Smooth muscle cell (in vitro differentiated cells): ENCODE measurements around the gene NCOA6. TPM values are rescaled to one million over a fixed set of nuclear protein-coding genes. Genes with fewer than 3 reads are reported as not detected.
A peak's percentile ranks its signal among the peaks of the same experiment; 100 is the strongest.

ENCODE experiments used
- DNase-seq: peaks from one replicate; lab custom pipeline; 2025; ENCODE audit not compliant: unreplicated experiment; lab: John Stamatoyannopoulos, UW
- H2AFZ ChIP-seq: fragments of 200-600 bp; sonication (generic); 2 replicates; pipeline ENCODE4 v1.6.0; 2016; ENCODE audit warnings: antibody characterized with exemption, low read depth, mild to moderate bottlenecking
- H3F3A ChIP-seq: fragments of 200-600 bp; sonication (generic); 2 replicates; pipeline ENCODE4 v1.6.0; 2017; ENCODE audit warnings: antibody characterized with exemption, low read depth
- H3K27ac ChIP-seq: fragments of 200-600 bp; sonication (generic); 2 replicates; pipeline ENCODE4 v1.5.1; 2016; ENCODE audit warnings: low read depth, mild to moderate bottlenecking
- H3K27me3 ChIP-seq: fragments of 200-600 bp; sonication (generic); 2 replicates; pipeline ENCODE4 v1.6.1; 2016; ENCODE audit warnings: low read depth, mild to moderate bottlenecking
- H3K36me3 ChIP-seq: fragments of 200-600 bp; sonication (generic); 2 replicates; pipeline ENCODE4 v1.5.1; 2016; ENCODE audit warnings: low read depth
- H3K4me1 ChIP-seq: fragments of 200-600 bp; sonication (generic); 2 replicates; pipeline ENCODE4 v1.5.1; 2016; ENCODE audit warnings: low read depth
- H3K4me2 ChIP-seq: fragments of 200-600 bp; sonication (generic); 2 replicates; pipeline ENCODE4 v1.6.0; 2016; ENCODE audit warnings: mild to moderate bottlenecking
- H3K4me3 ChIP-seq: fragments of 200-600 bp; sonication (generic); 2 replicates; pipeline ENCODE4 v1.5.1; 2016; ENCODE audit warnings: mild to moderate bottlenecking
- H3K79me2 ChIP-seq: fragments of 200-600 bp; sonication (generic); 2 replicates; pipeline ENCODE4 v1.6.0; 2016; ENCODE audit warnings: low read depth, mild to moderate bottlenecking
- H3K9ac ChIP-seq: fragments of 200-600 bp; sonication (generic); 2 replicates; pipeline ENCODE4 v1.6.0; 2016; ENCODE audit warnings: low read depth
- H3K9me3 ChIP-seq: fragments of 200-600 bp; sonication (generic); replicated peaks from 2 replicates; pipeline ENCODE4 v1.5.1; 2016; ENCODE audit warnings: low read depth
- H4K20me1 ChIP-seq: fragments of 200-600 bp; sonication (generic); 2 replicates; pipeline ENCODE4 v1.6.0; 2016; ENCODE audit warnings: low read depth
- CTCF ChIP-seq: fragments of 200-600 bp; sonication (generic); IDR thresholded peaks from 2 replicates; pipeline ENCODE4 v1.5.1; 2017; ENCODE audit warnings: borderline replicate concordance, mild to moderate bottlenecking, antibody characterized with exemption; ENCODE audit not compliant: insufficient read depth, poor library complexity, severe bottlenecking
- WGBS: methylation state at CpG from one replicate; pipeline ENCODE4 v1.1.7; 2016; ENCODE audit warnings: low lambda C conversion rate; 5-methylcytosine and 5-hydroxymethylcytosine counted together
- polyA plus RNA-seq: library from polyadenylated mRNA; unstranded; fragments of >200 nt; fragmentation: Nextera tagmentation; extraction: Ambion mirVana; gene quantifications from 2 replicates; pipeline ENCODE4 v1.2.1, GENCODE V29; 2016
- total RNA-seq: library from RNA; depleted of rRNA; stranded (reverse); fragments of >200 nt; gene quantifications from 2 replicates; pipeline ENCODE4 v1.2.3, GENCODE V29; 2014

Gene NCOA6
- total and polyA plus RNA-seq, 2 experiments from 2014 or later: 15.6 to 19.0 TPM

- Histone ChIP-seq H3K4me2 (no peak overlapping the region), H3K27me3 (no peaks in the 10 kb centered on the region), H3K36me3 (no peaks in the 10 kb centered on the region), H3K9ac (no peak overlapping the region), H3K27ac (no peak overlapping the region), H3K4me3 (no peak overlapping the region), H3K4me1 (peaks cover 3% of the 10 kb centered on the region), H2AFZ (no peak overlapping the region), H3K79me2 (no peaks in the 10 kb centered on the region), H4K20me1 (peaks cover 42% of the 10 kb centered on the region), H3K9me3 (no peaks in the 10 kb centered on the region), H3F3A (peaks cover 27% of the 10 kb centered on the region)
- no peak for DNase-seq
- TF ChIP-seq CTCF: no peak
- WGBS: 92% methylated on average over 9 of the region's 9 CpGs
Observed at GRCh38 chr20:34710861-34711574, 114.4 kb downstream of the NCOA6 start.

GRCh38 chr20:34710568-34710839 is 114.9 kb downstream of the NCOA6 start:
- H3K9ac ChIP-seq: no peak overlapping the region
- no peak for TF ChIP-seq CTCF

DNA sequence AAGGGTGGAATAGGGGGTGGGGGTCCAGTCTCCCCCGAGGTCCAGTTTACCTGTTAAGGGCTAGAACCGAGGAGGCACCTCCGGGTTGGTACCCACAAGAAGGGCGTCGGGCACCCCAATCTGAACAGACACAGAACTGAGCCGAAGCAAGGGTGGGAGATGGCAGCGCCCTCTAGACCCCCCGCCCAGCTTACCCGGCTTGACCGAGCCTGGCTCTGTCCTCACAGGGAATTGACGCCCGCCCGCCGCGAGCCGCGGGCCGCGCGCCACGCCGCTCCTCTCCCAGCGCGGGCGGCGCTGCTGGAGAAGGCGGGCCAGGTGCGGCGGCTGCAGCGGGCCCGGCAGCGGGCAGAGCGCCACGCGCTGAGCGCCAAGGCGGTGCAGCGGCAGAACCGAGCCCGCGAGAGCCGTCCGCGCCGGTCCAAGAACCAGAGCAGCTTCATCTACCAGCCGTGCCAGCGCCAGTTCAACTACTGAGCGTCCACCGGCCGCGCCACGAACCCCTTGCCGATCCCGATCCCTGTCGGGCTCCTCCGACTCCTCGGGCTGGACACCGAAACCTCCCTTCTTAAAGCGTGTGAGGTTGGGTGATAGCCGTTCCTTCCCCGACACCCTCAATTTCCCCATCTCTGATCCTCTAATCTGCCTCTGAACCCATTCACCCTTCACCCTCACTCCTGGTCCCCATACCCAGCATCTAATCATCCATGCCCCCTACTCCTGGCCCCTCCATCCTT is 115.5 kb downstream of the NCOA6 start:
- peak overlapping the region; percentile 95 for H3K4me2 ChIP-seq
- peak; percentile 84 for DNase-seq
- H3K79me2 ChIP-seq: no peaks in the 10 kb centered on the region
- H3K9ac ChIP-seq: peak overlapping the region; percentile 68
- H3F3A ChIP-seq: peaks cover 19% of the 10 kb centered on the region
- peak overlapping the region; percentile 84 for H3K4me3 ChIP-seq
- H3K9me3 ChIP-seq: no peaks in the 10 kb centered on the region
- no peaks in the 10 kb centered on the region for H3K36me3 ChIP-seq
- H4K20me1 ChIP-seq: peaks cover 52% of the 10 kb centered on the region
- WGBS: 4% methylated on average over 50 of the region's 61 CpGs
- no peak overlapping the region for H2AFZ ChIP-seq
- no peaks in the 10 kb centered on the region for H3K27me3 ChIP-seq
- H3K4me1 ChIP-seq: peaks cover 5% of the 10 kb centered on the region
- peak; percentile 30 for TF ChIP-seq CTCF
- H3K27ac ChIP-seq: peak overlapping the region; percentile 50

More at GRCh38 chr20:34710568-34710839, 114.9 kb downstream of the NCOA6 start:
- DNase-seq: no peak
- Histone ChIP-seq H3K36me3 (no peaks in the 10 kb centered on the region), H3K4me3 (no peak overlapping the region), H3K27ac (no peak overlapping the region), H2AFZ (no peak overlapping the region), H3K9me3 (no peaks in the 10 kb centered on the region), H4K20me1 (peaks cover 47% of the 10 kb centered on the region), H3K27me3 (no peaks in the 10 kb centered on the region), H3K79me2 (no peaks in the 10 kb centered on the region), H3K4me2 (peak overlapping the region; percentile 95), H3F3A (peaks cover 24% of the 10 kb centered on the region), H3K4me1 (peaks cover 3% of the 10 kb centered on the region)
